ENCODE measurements around the gene SLC29A1. TPM values are rescaled to one million over a fixed set of nuclear protein-coding genes. Genes with fewer than 3 reads are reported as not detected.
"Not testable (repeated sequence)": the region's sequence is repeated elsewhere in the genome, so short reads cannot be mapped to it uniquely, and the experiment has no call there.

Gene SLC29A1
- total RNA-seq, 1 experiment from 2014 or later: 81.3 TPM

- Mint-ChIP-seq H3K4me3 (ENCODE audit: unreplicated experiment) (no peak overlapping the region), H3K27ac (ENCODE audit: unreplicated experiment) (no peak overlapping the region), H3K36me3 (ENCODE audit: insufficient read depth, unreplicated experiment) (no peaks in the 10 kb centered on the region), H3K4me1 (ENCODE audit: low read depth, unreplicated experiment) (peaks cover 8% of the 10 kb centered on the region), H3K27me3 (ENCODE audit: insufficient read depth, unreplicated experiment) (no peaks in the 10 kb centered on the region), H3K9me3 (ENCODE audit: unreplicated experiment) (no peaks in the 10 kb centered on the region)
- no peak for TF ChIP-seq CTCF (IDR thresholded peaks at IDR 0.05; ENCODE audit: insufficient read depth in 1 of 2, low read depth in 1 of 2, low read length in 1 of 2, severe bottlenecking in 1 of 2, unreplicated experiment in 1 of 2)
- ChIA-PET POLR2A (no interaction called here), CTCF (interaction anchor here (0.6 kb wide), 1 partner anchor 357 kb away, joined by 5 read pairs; no protein-coding TSS in a partner anchor)
- H3K4me1 ChIP-seq: no peaks in the 10 kb centered on the region
- DNase-seq: no peak
- intact Hi-C loops (cut with micrococcal nuclease; ENCODE audit: unreplicated experiment): no loop called here
- no TSS peak for BruUV-seq (replicated peaks)
- no peak overlapping the region for H3K4me3 ChIP-seq (ENCODE audit: low read depth, low read length)
- H3K27me3 ChIP-seq (replicated peaks; ENCODE audit: control insufficient read depth, insufficient read depth, low read length): no peaks in the 10 kb centered on the region
- no peaks in the 10 kb centered on the region for H3K9me3 ChIP-seq
- H3K36me3 ChIP-seq (ENCODE audit: control insufficient read depth, insufficient read depth, low read length): no peaks in the 10 kb centered on the region
Observed at GRCh38 chr6:44180886-44181285, 42.5 kb upstream of the SLC29A1 start.

- H3K9me3 ChIP-seq; H3K27me3 ChIP-seq (replicated peaks; ENCODE audit: control insufficient read depth, insufficient read depth, low read length); CTCF ChIA-PET; POLR2A ChIA-PET; H3K4me3 ChIP-seq (ENCODE audit: low read depth, low read length); H3K4me1 ChIP-seq; BruUV-seq (replicated peaks); H3K9me3 Mint-ChIP-seq (ENCODE audit: unreplicated experiment); H3K36me3 Mint-ChIP-seq (ENCODE audit: insufficient read depth, unreplicated experiment); H3K27me3 Mint-ChIP-seq (ENCODE audit: insufficient read depth, unreplicated experiment); H3K4me3 Mint-ChIP-seq (ENCODE audit: unreplicated experiment); intact Hi-C loops (cut with micrococcal nuclease; ENCODE audit: unreplicated experiment); H3K36me3 ChIP-seq (ENCODE audit: control insufficient read depth, insufficient read depth, low read length); DNase-seq; H3K27ac Mint-ChIP-seq (ENCODE audit: unreplicated experiment); H3K4me1 Mint-ChIP-seq (ENCODE audit: low read depth, unreplicated experiment): not testable (repeated sequence)
Observed at GRCh38 chr6:44181784-44182183, 41.6 kb upstream of the SLC29A1 start.

GRCh38 chr6:44182911-44183390 lies 40.4 kb upstream of the SLC29A1 start:
- H3K27ac Mint-ChIP-seq (ENCODE audit: unreplicated experiment): no peak overlapping the region
- no peaks in the 10 kb centered on the region for H3K36me3 Mint-ChIP-seq (ENCODE audit: insufficient read depth, unreplicated experiment)

More at GRCh38 chr6:44182911-44183390, 40.4 kb upstream of the SLC29A1 start:
- intact Hi-C loops (cut with micrococcal nuclease; ENCODE audit: unreplicated experiment): no loop called here
- ChIA-PET CTCF (no interaction called here), POLR2A (no interaction called here)
- no TSS peak for BruUV-seq (replicated peaks)
- Histone ChIP-seq H3K4me1 (no peaks in the 10 kb centered on the region), H3K27me3 (replicated peaks; ENCODE audit: control insufficient read depth, insufficient read depth, low read length) (no peaks in the 10 kb centered on the region), H3K36me3 (ENCODE audit: control insufficient read depth, insufficient read depth, low read length) (no peaks in the 10 kb centered on the region), H3K4me3 (ENCODE audit: low read depth, low read length) (no peak overlapping the region), H3K9me3 (no peaks in the 10 kb centered on the region)
- TF ChIP-seq CTCF (IDR thresholded peaks at IDR 0.05; ENCODE audit: insufficient read depth in 1 of 2, low read depth in 1 of 2, low read length in 1 of 2, severe bottlenecking in 1 of 2, unreplicated experiment in 1 of 2): no peak
- no peak overlapping the region for H3K4me3 Mint-ChIP-seq (ENCODE audit: unreplicated experiment)
- no peaks in the 10 kb centered on the region for H3K9me3 Mint-ChIP-seq (ENCODE audit: unreplicated experiment)
- peaks cover 8% of the 10 kb centered on the region for H3K4me1 Mint-ChIP-seq (ENCODE audit: low read depth, unreplicated experiment)
- no peaks in the 10 kb centered on the region for H3K27me3 Mint-ChIP-seq (ENCODE audit: insufficient read depth, unreplicated experiment)
- no peak for DNase-seq
